Uterus (tissue), 2 donors: ENCODE data around the gene LRRC72.

Experiments used
- POLR2A ChIP-seq, 2 donors: fragments of 450-650 bp; IDR thresholded peaks; one replicate each; pipeline ENCODE4 v1.6.1; 2016; ENCODE audit warnings: antibody characterized with exemption in 2 of 2, mild to moderate bottlenecking in 1 of 2, moderate library complexity in 1 of 2
- TF ChIP-seq, protein P1 (sequence below), 4 experiments: fragments of 200-600 bp in 2 of 4; fragments of 450-650 bp in 2 of 4; sonication (generic) in 2 of 4; IDR thresholded peaks; one replicate each; pipeline ENCODE4 v1.5.1; 2016 to 2019; ENCODE audit warnings: antibody characterized with exemption in 4 of 4, mild to moderate bottlenecking in 2 of 4, moderate library complexity in 1 of 4

DNA sequence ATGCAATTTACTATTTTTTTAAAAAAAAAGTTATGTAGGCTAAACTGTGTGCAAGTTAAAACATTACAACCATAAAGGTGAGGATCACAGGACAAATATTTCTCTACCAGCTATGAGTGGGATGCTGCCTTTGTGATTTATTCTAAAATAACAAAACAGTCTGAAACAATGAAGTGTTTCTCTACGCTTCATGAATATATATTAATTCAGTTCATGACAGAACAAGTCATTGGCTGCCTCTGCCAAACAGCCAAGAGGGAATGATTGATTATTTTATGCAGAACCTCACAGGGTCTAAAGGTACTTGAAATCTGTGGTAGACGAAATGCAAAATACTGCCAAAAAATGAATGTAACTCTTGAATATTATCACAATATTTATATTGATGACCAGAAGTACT, 32.1 kb upstream of the LRRC72 start:
- TF ChIP-seq, protein P1, sequence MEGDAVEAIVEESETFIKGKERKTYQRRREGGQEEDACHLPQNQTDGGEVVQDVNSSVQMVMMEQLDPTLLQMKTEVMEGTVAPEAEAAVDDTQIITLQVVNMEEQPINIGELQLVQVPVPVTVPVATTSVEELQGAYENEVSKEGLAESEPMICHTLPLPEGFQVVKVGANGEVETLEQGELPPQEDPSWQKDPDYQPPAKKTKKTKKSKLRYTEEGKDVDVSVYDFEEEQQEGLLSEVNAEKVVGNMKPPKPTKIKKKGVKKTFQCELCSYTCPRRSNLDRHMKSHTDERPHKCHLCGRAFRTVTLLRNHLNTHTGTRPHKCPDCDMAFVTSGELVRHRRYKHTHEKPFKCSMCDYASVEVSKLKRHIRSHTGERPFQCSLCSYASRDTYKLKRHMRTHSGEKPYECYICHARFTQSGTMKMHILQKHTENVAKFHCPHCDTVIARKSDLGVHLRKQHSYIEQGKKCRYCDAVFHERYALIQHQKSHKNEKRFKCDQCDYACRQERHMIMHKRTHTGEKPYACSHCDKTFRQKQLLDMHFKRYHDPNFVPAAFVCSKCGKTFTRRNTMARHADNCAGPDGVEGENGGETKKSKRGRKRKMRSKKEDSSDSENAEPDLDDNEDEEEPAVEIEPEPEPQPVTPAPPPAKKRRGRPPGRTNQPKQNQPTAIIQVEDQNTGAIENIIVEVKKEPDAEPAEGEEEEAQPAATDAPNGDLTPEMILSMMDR (IDR thresholded peaks at IDR 0.05) = no peak
- TF ChIP-seq POLR2A (IDR thresholded peaks at IDR 0.05) = no peak
